22Rv1 (cell line): ENCODE measurements around the gene KCNQ2.

ENCODE experiments used
- CTCF ChIP-seq: fragments of 450-650 bp; IDR thresholded peaks from 2 replicates; pipeline ENCODE4 v1.5.1; 2017; ENCODE audit warnings: mild to moderate bottlenecking
- ZFX ChIP-seq: fragments of 450-650 bp; IDR thresholded peaks from 2 replicates; pipeline ENCODE4 v1.6.1; 2017; ENCODE audit warnings: antibody characterized with exemption, borderline replicate concordance

- TF ChIP-seq CTCF (no peak), ZFX (no peak)
These were observed 15.8 kb downstream of the KCNQ2 start for GRCh38 chr20:63456429-63457284.
